Esophagus muscularis mucosa (tissue), 4 donors: ENCODE results near the gene KLF16. TPM values are rescaled to one million over a fixed set of nuclear protein-coding genes. Genes with fewer than 3 reads are reported as not detected.

Experiments
- DNase-seq: peaks from one replicate; pipeline ENCODE4 v3.0.0-alpha.2; 2017; ENCODE audit errors: extremely low spot score
- H3K27ac ChIP-seq, 4 donors: fragments of 200-600 bp; sonication (generic); replicated peaks in 1 of 4; 1 replicate in 3 of 4; 2 replicates in 1 of 4; pipeline ENCODE4 v1.5.1; 2016 to 2019; ENCODE audit warnings: mild to moderate bottlenecking in 1 of 4
- H3K27me3 ChIP-seq, 4 donors: fragments of 200-600 bp; sonication (generic); one replicate each; pipeline versions ENCODE4 v1.5.1 to v1.6.0; 2016 to 2019
- H3K36me3 ChIP-seq, 4 donors: fragments of 200-600 bp; sonication (generic); one replicate each; pipeline ENCODE4 v1.5.1; 2016 to 2019
- H3K4me1 ChIP-seq, 4 donors: fragments of 200-600 bp; sonication (generic); one replicate each; pipeline ENCODE4 v1.5.1; 2016 to 2019
- H3K4me3 ChIP-seq, 4 donors: fragments of 200-600 bp; sonication (generic); 1 replicate in 2 of 4; 2 replicates in 2 of 4; pipeline ENCODE4 v1.5.1; 2016 to 2019; ENCODE audit warnings: mild to moderate bottlenecking in 4 of 4, moderate library complexity in 1 of 4
- H3K9me3 ChIP-seq, 4 donors: fragments of 200-600 bp; sonication (generic); 1 replicate in 3 of 4; 2 replicates in 1 of 4; pipeline ENCODE4 v1.5.1; 2016 to 2019
- EP300 ChIP-seq: sonication (generic); formaldehyde crosslinking; IDR thresholded peaks from one replicate; pipeline ENCODE4 v1.6.1; 2017; ENCODE audit warnings: antibody characterized with exemption
- POLR2A ChIP-seq: fragments of 450-650 bp; IDR thresholded peaks from one replicate; pipeline ENCODE4 v1.6.1; 2017; ENCODE audit warnings: antibody characterized with exemption, moderate library complexity, mild to moderate bottlenecking, low read depth
- POLR2AphosphoS5 ChIP-seq, 2 donors: sonication (generic); formaldehyde crosslinking; IDR thresholded peaks; one replicate each; pipeline ENCODE4 v1.6.1; 2017; ENCODE audit warnings: antibody characterized with exemption in 2 of 2
- WGBS: methylation state at CpG from one replicate; pipeline ENCODE4 v1.1.5; 2018; 5-methylcytosine and 5-hydroxymethylcytosine counted together
- intact Hi-C: fragments of 100-400 bp; cut with DNase I; formaldehyde crosslinking; loops from one replicate; pipeline ENCODE4 v1.15.1; 2023
- total RNA-seq, 4 donors: library from RNA; depleted of rRNA; stranded (reverse); fragments of >200 nt; gene quantifications; one replicate each; pipeline versions ENCODE4 v1.1.0 to v1.2.1, GENCODE V29; 2016
- TF ChIP-seq, protein P1 (sequence below), 3 experiments: fragments of 200-600 bp in 2 of 3; fragments of 450-650 bp in 1 of 3; sonication (generic) in 2 of 3; IDR thresholded peaks; one replicate each; pipeline ENCODE4 v1.5.1; 2017 to 2019; ENCODE audit warnings: antibody characterized with exemption in 3 of 3, mild to moderate bottlenecking in 2 of 3, moderate library complexity in 1 of 3

KLF16 gene
- total RNA-seq, 4 donors from 2014 or later: 2.5 to 10.8 (median 8.5) TPM

GRCh38 chr19:1855040-1855827 lies 8.1 kb downstream of the KLF16 start:
- peaks cover 0 to 79% (median 10%) of the 10 kb centered on the region in 4 donors for H3K27me3 ChIP-seq
- peak overlapping the region; percentile 75 to 91 (median 86) for H3K27ac ChIP-seq
- H3K9me3 ChIP-seq: no peaks in the 10 kb centered on the region
- 32% methylated on average over 9 of the region's 33 CpGs for WGBS
- DNase-seq: peak; percentile 98
- intact Hi-C loops: no loop called here
- H3K36me3 ChIP-seq: peaks cover 0 to 5% (median 0%) of the 10 kb centered on the region in 4 donors
- peaks cover 63 to 91% (median 87%) of the 10 kb centered on the region in 4 donors for H3K4me1 ChIP-seq
- H3K4me3 ChIP-seq: peak overlapping the region; percentile 52 to 65 (median 54)
- TF ChIP-seq, protein P1, sequence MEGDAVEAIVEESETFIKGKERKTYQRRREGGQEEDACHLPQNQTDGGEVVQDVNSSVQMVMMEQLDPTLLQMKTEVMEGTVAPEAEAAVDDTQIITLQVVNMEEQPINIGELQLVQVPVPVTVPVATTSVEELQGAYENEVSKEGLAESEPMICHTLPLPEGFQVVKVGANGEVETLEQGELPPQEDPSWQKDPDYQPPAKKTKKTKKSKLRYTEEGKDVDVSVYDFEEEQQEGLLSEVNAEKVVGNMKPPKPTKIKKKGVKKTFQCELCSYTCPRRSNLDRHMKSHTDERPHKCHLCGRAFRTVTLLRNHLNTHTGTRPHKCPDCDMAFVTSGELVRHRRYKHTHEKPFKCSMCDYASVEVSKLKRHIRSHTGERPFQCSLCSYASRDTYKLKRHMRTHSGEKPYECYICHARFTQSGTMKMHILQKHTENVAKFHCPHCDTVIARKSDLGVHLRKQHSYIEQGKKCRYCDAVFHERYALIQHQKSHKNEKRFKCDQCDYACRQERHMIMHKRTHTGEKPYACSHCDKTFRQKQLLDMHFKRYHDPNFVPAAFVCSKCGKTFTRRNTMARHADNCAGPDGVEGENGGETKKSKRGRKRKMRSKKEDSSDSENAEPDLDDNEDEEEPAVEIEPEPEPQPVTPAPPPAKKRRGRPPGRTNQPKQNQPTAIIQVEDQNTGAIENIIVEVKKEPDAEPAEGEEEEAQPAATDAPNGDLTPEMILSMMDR (IDR thresholded peaks at IDR 0.05): peak in 1 of 3 experiments; percentile 6
- TF ChIP-seq EP300 (no peak), POLR2AphosphoS5 (IDR thresholded peaks at IDR 0.05) (peak; percentile 76 to 87)

GRCh38 chr19:1854542-1855039 lies 8.8 kb downstream of the KLF16 start:
- 73% methylated on average over 25 of the region's 37 CpGs for WGBS

GRCh38 chr19:1854039-1854541 lies 9.3 kb downstream of the KLF16 start:
- no peak overlapping the region for H3K4me3 ChIP-seq
- TF ChIP-seq POLR2A (no peak), EP300 (no peak), POLR2AphosphoS5 (IDR thresholded peaks at IDR 0.05) (no peak)
- TF ChIP-seq, protein P1 (IDR thresholded peaks at IDR 0.05): no peak
- DNase-seq: no peak
- WGBS: no CpG with 5 or more reads among the region's 16 CpGs
- intact Hi-C loops: no loop called here
- peaks cover 0 to 5% (median 0%) of the 10 kb centered on the region in 4 donors for H3K36me3 ChIP-seq
- peaks cover 0 to 68% (median 5%) of the 10 kb centered on the region in 4 donors for H3K27me3 ChIP-seq
- H3K4me1 ChIP-seq: peaks cover 55 to 81% (median 76%) of the 10 kb centered on the region in 4 donors
- peak overlapping the region; percentile 30 to 89 (median 82) for H3K27ac ChIP-seq
- no peaks in the 10 kb centered on the region for H3K9me3 ChIP-seq

More at GRCh38 chr19:1854542-1855039, 8.8 kb downstream of the KLF16 start:
- peaks cover 57 to 85% (median 81%) of the 10 kb centered on the region in 4 donors for H3K4me1 ChIP-seq
- intact Hi-C loops: no loop called here
- no peak for DNase-seq
- H3K4me3 ChIP-seq: peak overlapping the region in 3 of 4 donors; percentile 52 to 65 (median 53)
- H3K27me3 ChIP-seq: peaks cover 0 to 73% (median 7%) of the 10 kb centered on the region in 4 donors
- TF ChIP-seq EP300 (no peak), POLR2A (no peak), POLR2AphosphoS5 (IDR thresholded peaks at IDR 0.05) (no peak)
- TF ChIP-seq, protein P1 (IDR thresholded peaks at IDR 0.05): no peak
- peak overlapping the region; percentile 75 to 89 (median 82) for H3K27ac ChIP-seq
- no peaks in the 10 kb centered on the region for H3K9me3 ChIP-seq
- H3K36me3 ChIP-seq: peaks cover 0 to 5% (median 0%) of the 10 kb centered on the region in 4 donors

DNA sequence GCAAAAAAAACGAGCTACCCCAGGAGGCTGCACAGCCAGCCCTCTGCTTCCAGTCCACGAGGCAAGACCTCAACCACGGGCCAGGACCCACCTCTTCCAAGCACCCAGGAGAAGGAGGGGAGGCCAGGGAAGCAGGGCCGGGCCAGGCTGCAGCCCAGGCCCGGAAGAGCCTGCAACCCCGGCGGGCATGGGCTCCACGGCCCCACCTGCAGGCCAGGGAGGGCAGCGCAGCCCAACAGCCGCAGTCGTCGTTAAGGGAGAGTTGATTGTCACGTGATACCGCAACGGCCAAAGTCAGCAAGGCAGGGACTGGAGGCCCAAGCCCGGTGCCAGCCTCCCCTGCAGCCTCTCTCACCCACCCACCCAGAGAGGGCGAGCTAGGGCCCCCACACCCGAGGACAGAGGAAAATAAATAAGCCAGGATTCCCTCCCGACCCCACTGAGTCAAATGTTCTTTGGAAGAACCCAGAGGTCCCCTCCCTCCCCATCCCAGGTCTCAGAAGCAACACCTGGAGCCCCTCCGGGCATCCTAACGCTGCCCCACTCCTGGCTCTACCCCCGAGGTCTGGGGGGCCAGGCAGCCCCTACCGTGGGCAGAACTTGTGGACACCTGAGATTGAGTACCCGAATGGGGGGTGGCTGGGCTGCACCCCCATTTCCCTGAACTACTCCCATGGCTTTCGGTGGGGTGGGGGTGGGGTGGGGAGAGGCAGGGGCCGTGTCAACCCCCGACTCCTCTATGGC lies 9.9 kb downstream of the KLF16 start:
- DNase-seq: no peak
- no peak overlapping the region for H3K4me3 ChIP-seq
- H3K36me3 ChIP-seq: peaks cover 0 to 5% (median 0%) of the 10 kb centered on the region in 4 donors
- TF ChIP-seq, protein P1 (IDR thresholded peaks at IDR 0.05): peak in 2 of 3 experiments; percentile 79 to 88
- no peak for TF ChIP-seq EP300
- peak in 1 of 2 donors; percentile 68 for TF ChIP-seq POLR2AphosphoS5 (IDR thresholded peaks at IDR 0.05)
- no peaks in the 10 kb centered on the region for H3K9me3 ChIP-seq
- H3K27me3 ChIP-seq: peaks cover 0 to 62% (median 5%) of the 10 kb centered on the region in 4 donors
- H3K4me1 ChIP-seq: peaks cover 55 to 80% (median 70%) of the 10 kb centered on the region in 4 donors
- H3K27ac ChIP-seq: peak overlapping the region in 2 of 4 donors; percentile 30 to 46
- intact Hi-C loops: no loop called here
- WGBS: 55% methylated on average over 11 of the region's 27 CpGs
